ENCODE results near the gene HPD.
"Not testable (repeated sequence)": the region's sequence is repeated elsewhere in the genome, so short reads cannot be mapped to it uniquely, and the experiment has no call there.

Gene HPD

GRCh38 chr12:121858662-121859572, at the start of gene HPD:
Gene HPD (minus strand): TSS chr12:121858859. CDS start chr12:121858823, 36 bp downstream.
- DNase-seq (ENCODE audit: low read depth, low spot score): peak; percentile 88

- DNase-seq (ENCODE audit: low read depth, low spot score): no peak
Measured at GRCh38 chr12:121905746-121906145, 47.1 kb upstream of the HPD start.

- DNase-seq (ENCODE audit: low read depth, low spot score): no peak
Measured at GRCh38 chr12:121903202-121903601, 44.5 kb upstream of the HPD start.

GRCh38 chr12:121899590-121899989, 40.9 kb upstream of the HPD start:
- no peak for DNase-seq (ENCODE audit: low read depth, low spot score)

GRCh38 chr12:121898287-121898686, 39.6 kb upstream of the HPD start:
- no peak for DNase-seq (ENCODE audit: low read depth, low spot score)

- peak; percentile 44 for DNase-seq (ENCODE audit: low read depth, low spot score)
Measured at GRCh38 chr12:121894633-121895032, 36.0 kb upstream of the HPD start.

GRCh38 chr12:121893961-121894460, 35.4 kb upstream of the HPD start:
- DNase-seq (ENCODE audit: low read depth, low spot score): peak; percentile 55

- DNase-seq (ENCODE audit: low read depth, low spot score): no peak
Measured at GRCh38 chr12:121892673-121893561, 34.3 kb upstream of the HPD start.

GRCh38 chr12:121889661-121890060, 31.0 kb upstream of the HPD start:
- not testable (repeated sequence) for DNase-seq (ENCODE audit: low read depth, low spot score)

GRCh38 chr12:121889274-121889624, 30.6 kb upstream of the HPD start:
- DNase-seq (ENCODE audit: low read depth, low spot score): no peak

GRCh38 chr12:121888478-121889273, 30.0 kb upstream of the HPD start, which contains the start of gene PSMD9:
Gene PSMD9 (plus strand): TSS chr12:121888790. CDS start chr12:121888857, 67 bp downstream.
- DNase-seq (ENCODE audit: low read depth, low spot score): peak; percentile 98

- no peak for DNase-seq (ENCODE audit: low read depth, low spot score)
Measured at GRCh38 chr12:121888083-121888477, 29.4 kb upstream of the HPD start.

GRCh38 chr12:121885129-121885528, 26.5 kb upstream of the HPD start:
- not testable (repeated sequence) for DNase-seq (ENCODE audit: low read depth, low spot score)

GRCh38 chr12:121883315-121883660, 24.6 kb upstream of the HPD start:
- peak; percentile 20 for DNase-seq (ENCODE audit: low read depth, low spot score)

- not testable (repeated sequence) for DNase-seq (ENCODE audit: low read depth, low spot score)
Measured at GRCh38 chr12:121876080-121876447, 17.4 kb upstream of the HPD start.

- DNase-seq (ENCODE audit: low read depth, low spot score): no peak
Measured at GRCh38 chr12:121875582-121875981, 16.9 kb upstream of the HPD start.

GRCh38 chr12:121874071-121874470, 15.4 kb upstream of the HPD start:
- DNase-seq (ENCODE audit: low read depth, low spot score): no peak

- no peak for DNase-seq (ENCODE audit: low read depth, low spot score)
Measured at GRCh38 chr12:121873216-121873569, 14.5 kb upstream of the HPD start.

- peak; percentile 71 for DNase-seq (ENCODE audit: low read depth, low spot score)
Measured at GRCh38 chr12:121872546-121873215, 14.0 kb upstream of the HPD start.

GRCh38 chr12:121871467-121871866, 12.8 kb upstream of the HPD start:
- DNase-seq (ENCODE audit: low read depth, low spot score): no peak

- DNase-seq (ENCODE audit: low read depth, low spot score): not testable (repeated sequence)
Measured at GRCh38 chr12:121869229-121869628, 10.6 kb upstream of the HPD start.
